Upper lobe of left lung (tissue), 6 donors: ENCODE results near the gene USB1. TPM values are rescaled to one million over a fixed set of nuclear protein-coding genes. Genes with fewer than 3 reads are reported as not detected.

Experiments used
- ATAC-seq, 2 donors: fragments of 200-7000 bp; cut with Tn5 transposase; one replicate each; pipeline ENCODE4 v1.9.1; 2022; ENCODE audit warnings: mild to moderate bottlenecking in 2 of 2, moderate library complexity in 2 of 2; ENCODE audit not compliant: low FRiP score in 2 of 2
- DNase-seq, 2 donors: peaks; one replicate each; pipeline ENCODE4 v3.0.0-alpha.2; 2019 to 2020
- H3K27ac ChIP-seq, 4 donors: fragments of 200-600 bp; sonication (generic); one replicate each; pipeline ENCODE4 v1.5.1; 2016 to 2019
- H3K27me3 ChIP-seq, 4 donors: fragments of 200-600 bp; sonication (generic); one replicate each; pipeline ENCODE4 v1.5.1; 2017 to 2019
- H3K36me3 ChIP-seq, 4 donors: fragments of 200-600 bp; sonication (generic); one replicate each; pipeline ENCODE4 v1.5.1; 2016 to 2019
- H3K4me1 ChIP-seq, 4 donors: fragments of 200-600 bp; sonication (generic); one replicate each; pipeline ENCODE4 v1.5.1; 2018 to 2019
- H3K4me3 ChIP-seq, 4 donors: fragments of 200-600 bp; sonication (generic); one replicate each; pipeline ENCODE4 v1.5.1; 2017 to 2019; ENCODE audit warnings: mild to moderate bottlenecking in 2 of 4, moderate library complexity in 1 of 4
- H3K9me3 ChIP-seq, 4 donors: fragments of 200-600 bp; sonication (generic); one replicate each; pipeline ENCODE4 v1.5.1; 2018 to 2019
- EP300 ChIP-seq, 4 donors: sonication (generic); formaldehyde crosslinking; IDR thresholded peaks; one replicate each; pipeline ENCODE4 v1.5.1; 2017; ENCODE audit warnings: antibody characterized with exemption in 4 of 4, control low read depth in 2 of 4
- POLR2A ChIP-seq, 4 donors: fragments of 450-650 bp; IDR thresholded peaks; one replicate each; pipeline ENCODE4 v1.5.1; 2016 to 2017; ENCODE audit warnings: antibody characterized with exemption in 4 of 4, mild to moderate bottlenecking in 2 of 4
- POLR2AphosphoS5 ChIP-seq, 2 donors: sonication (generic); formaldehyde crosslinking; IDR thresholded peaks; one replicate each; pipeline ENCODE4 v1.5.1; 2017; ENCODE audit warnings: antibody characterized with exemption in 2 of 2
- WGBS, 2 donors: methylation state at CpG; one replicate each; pipeline ENCODE4 v1.1.5; 2017 to 2018; 5-methylcytosine and 5-hydroxymethylcytosine counted together
- total RNA-seq, 6 donors: library from RNA; depleted of rRNA in 4 of 6; stranded (reverse); fragments of >200 nt in 4 of 6; gene quantifications; one replicate each; pipeline versions ENCODE4 v1.1.0 to v1.2.1, GENCODE V29; 2016 to 2021
- TF ChIP-seq, protein P1 (sequence below), 6 experiments: fragments of 450-650 bp in 4 of 6; fragments of 200-600 bp in 2 of 6; sonication (generic) in 2 of 6; IDR thresholded peaks; one replicate each; pipeline ENCODE4 v1.5.1; 2016 to 2019; ENCODE audit warnings: antibody characterized with exemption in 6 of 6
- donor health status: DM: no; HTN: no; CAD: no; lungs with moderate emphysema.
- donor health status: DM: no; HTN: yes; CAD: no; lungs with severe emphysema.

The USB1 gene
- total RNA-seq, 6 donors from 2014 or later: 32.7 to 55.5 (median 46.5) TPM

DNA sequence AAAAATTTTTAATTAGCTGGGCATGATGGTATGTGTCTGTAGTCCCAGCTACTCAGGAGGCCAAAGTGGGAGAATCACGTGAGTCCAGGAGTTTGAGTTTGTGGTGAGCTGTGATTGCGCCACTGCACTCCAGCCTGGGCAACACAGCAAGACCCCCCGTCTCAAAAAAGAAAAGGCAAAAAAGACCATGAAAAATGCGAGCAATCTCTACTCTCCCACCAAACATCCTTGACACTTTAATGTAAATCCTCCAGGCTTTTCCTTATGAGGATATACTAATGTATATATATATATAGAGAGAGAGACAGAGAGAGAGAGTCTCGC, 52.4 kb downstream of the USB1 start:
- 96% methylated on average over 5 of the region's 5 CpGs for WGBS, 2 donors
- Histone ChIP-seq H3K4me3 (no peak overlapping the region), H3K9me3 (no peaks in the 10 kb centered on the region), H3K27ac (no peak overlapping the region), H3K27me3 (no peaks in the 10 kb centered on the region), H3K36me3 (no peaks in the 10 kb centered on the region), H3K4me1 (peaks cover 0 to 12% (median 6%) of the 10 kb centered on the region in 4 donors)
- DNase-seq (no peak), ATAC-seq (no peak)
- TF ChIP-seq, protein P1, sequence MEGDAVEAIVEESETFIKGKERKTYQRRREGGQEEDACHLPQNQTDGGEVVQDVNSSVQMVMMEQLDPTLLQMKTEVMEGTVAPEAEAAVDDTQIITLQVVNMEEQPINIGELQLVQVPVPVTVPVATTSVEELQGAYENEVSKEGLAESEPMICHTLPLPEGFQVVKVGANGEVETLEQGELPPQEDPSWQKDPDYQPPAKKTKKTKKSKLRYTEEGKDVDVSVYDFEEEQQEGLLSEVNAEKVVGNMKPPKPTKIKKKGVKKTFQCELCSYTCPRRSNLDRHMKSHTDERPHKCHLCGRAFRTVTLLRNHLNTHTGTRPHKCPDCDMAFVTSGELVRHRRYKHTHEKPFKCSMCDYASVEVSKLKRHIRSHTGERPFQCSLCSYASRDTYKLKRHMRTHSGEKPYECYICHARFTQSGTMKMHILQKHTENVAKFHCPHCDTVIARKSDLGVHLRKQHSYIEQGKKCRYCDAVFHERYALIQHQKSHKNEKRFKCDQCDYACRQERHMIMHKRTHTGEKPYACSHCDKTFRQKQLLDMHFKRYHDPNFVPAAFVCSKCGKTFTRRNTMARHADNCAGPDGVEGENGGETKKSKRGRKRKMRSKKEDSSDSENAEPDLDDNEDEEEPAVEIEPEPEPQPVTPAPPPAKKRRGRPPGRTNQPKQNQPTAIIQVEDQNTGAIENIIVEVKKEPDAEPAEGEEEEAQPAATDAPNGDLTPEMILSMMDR (IDR thresholded peaks at IDR 0.05): no peak
- TF ChIP-seq POLR2AphosphoS5 (IDR thresholded peaks at IDR 0.05): no peak
- no peak for TF ChIP-seq POLR2A (IDR thresholded peaks at IDR 0.05)
- no peak for TF ChIP-seq EP300 (IDR thresholded peaks at IDR 0.05)

DNA sequence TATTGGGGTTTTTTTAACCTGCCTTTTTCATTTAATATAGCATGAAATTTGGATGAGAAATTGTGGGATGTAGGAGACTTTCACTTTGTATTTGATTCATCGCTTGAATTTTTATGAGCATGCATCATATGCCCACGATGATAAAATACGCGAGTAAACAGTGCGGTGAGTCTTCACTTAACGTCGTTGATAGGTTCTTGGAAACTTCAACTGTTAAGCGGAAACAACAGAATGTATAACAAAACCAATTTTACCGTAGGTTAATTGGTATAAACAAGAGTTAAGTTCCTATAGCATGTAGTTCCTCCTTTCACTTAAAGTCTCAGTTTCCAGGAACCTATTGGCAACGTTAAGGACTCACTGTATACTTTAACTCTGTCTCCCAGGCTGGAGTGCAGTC, 53.1 kb downstream of the USB1 start:
- no peak for ATAC-seq
- H3K4me3 ChIP-seq: no peak overlapping the region
- H3K36me3 ChIP-seq: no peaks in the 10 kb centered on the region
- no peak for DNase-seq
- H3K27me3 ChIP-seq: no peaks in the 10 kb centered on the region
- no peak overlapping the region for H3K27ac ChIP-seq
- WGBS, 2 donors: 74 to 77% methylated on average over 10 of the region's 10 CpGs
- peaks cover 0 to 6% (median 3%) of the 10 kb centered on the region in 4 donors for H3K4me1 ChIP-seq
- H3K9me3 ChIP-seq: no peaks in the 10 kb centered on the region
- no peak for TF ChIP-seq EP300 (IDR thresholded peaks at IDR 0.05)
- no peak for TF ChIP-seq POLR2A (IDR thresholded peaks at IDR 0.05)
- TF ChIP-seq, protein P1 (IDR thresholded peaks at IDR 0.05): no peak
- no peak for TF ChIP-seq POLR2AphosphoS5 (IDR thresholded peaks at IDR 0.05)

DNA sequence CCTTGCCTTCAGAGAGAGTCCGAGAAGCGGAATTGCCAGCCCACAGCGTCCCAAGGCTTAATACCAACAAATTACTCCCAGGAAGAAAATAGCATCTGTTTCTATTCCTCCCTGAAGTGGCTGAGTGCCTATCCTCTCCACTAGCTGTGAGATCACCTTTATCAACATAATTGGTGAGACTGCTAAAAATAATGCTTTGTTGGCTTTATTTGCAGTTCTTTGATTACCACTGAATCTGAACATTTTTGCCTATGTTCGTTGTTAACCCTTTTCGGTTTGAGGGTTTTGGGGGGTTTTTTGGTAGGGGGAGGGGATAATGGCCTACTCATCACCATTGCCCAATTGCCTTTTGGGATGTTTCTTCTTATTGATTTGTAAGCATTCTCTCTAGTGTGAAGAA, 55.4 kb downstream of the USB1 start:
- Histone ChIP-seq H3K4me1 (no peaks in the 10 kb centered on the region), H3K27me3 (no peaks in the 10 kb centered on the region), H3K36me3 (no peaks in the 10 kb centered on the region), H3K27ac (no peak overlapping the region), H3K9me3 (no peaks in the 10 kb centered on the region), H3K4me3 (no peak overlapping the region)
- TF ChIP-seq POLR2A (IDR thresholded peaks at IDR 0.05) (no peak), POLR2AphosphoS5 (IDR thresholded peaks at IDR 0.05) (no peak), EP300 (IDR thresholded peaks at IDR 0.05) (no peak)
- TF ChIP-seq, protein P1 (IDR thresholded peaks at IDR 0.05): no peak
- ATAC-seq (no peak), DNase-seq (no peak)
- WGBS, 2 donors: 77 to 81% methylated on average over 5 of the region's 5 CpGs

DNA sequence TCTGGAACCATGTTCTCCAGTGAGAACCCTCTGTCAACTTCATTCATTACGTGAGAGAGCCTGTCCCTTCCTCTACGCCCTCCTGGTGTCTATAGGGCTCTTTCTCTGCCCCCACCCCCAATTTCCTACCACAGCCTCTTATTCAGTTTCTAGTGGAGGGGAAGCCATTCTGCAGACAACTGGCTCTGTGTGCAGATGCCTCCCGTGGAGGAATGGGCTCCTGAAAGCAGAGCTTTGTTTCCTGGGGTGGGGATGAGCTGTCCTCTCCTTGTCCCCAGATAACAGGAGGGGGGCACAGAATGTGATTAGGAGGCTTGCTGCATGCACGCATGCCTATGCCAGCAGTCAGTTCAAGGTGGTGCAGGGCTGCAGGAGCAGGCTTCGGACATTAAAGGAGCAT, 55.9 kb downstream of the USB1 start:
- Histone ChIP-seq H3K4me1 (no peaks in the 10 kb centered on the region), H3K9me3 (no peaks in the 10 kb centered on the region), H3K27ac (no peak overlapping the region), H3K4me3 (no peak overlapping the region), H3K27me3 (no peaks in the 10 kb centered on the region), H3K36me3 (no peaks in the 10 kb centered on the region)
- DNase-seq (no peak), ATAC-seq (no peak)
- TF ChIP-seq, protein P1 (IDR thresholded peaks at IDR 0.05): no peak
- TF ChIP-seq POLR2A (IDR thresholded peaks at IDR 0.05) (no peak), EP300 (IDR thresholded peaks at IDR 0.05) (no peak), POLR2AphosphoS5 (IDR thresholded peaks at IDR 0.05) (no peak)
- WGBS, 2 donors: 69 to 75% methylated on average over 5 of the region's 5 CpGs

DNA sequence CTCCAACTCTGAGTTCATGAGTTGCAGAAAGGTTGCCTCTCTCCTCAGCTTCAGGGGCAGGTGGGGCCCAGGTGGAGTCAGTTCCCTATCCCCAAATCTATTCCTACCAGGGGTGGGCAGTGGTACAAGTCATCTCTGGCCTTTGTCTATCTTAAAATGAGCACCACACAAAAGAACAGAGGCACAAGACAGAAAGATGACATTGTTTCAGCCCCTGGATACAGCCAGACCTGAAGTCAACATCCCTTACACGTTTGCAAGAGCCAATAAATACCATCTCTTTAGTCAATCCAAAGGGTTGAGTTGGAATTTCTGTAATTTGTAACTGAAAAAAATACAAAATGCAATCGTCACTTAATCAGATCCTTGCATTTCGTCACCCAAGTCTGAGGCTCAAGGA, 56.6 kb downstream of the USB1 start:
- Histone ChIP-seq H3K27me3 (no peaks in the 10 kb centered on the region), H3K9me3 (no peaks in the 10 kb centered on the region), H3K4me3 (no peak overlapping the region), H3K4me1 (peaks cover 0 to 1% (median 0%) of the 10 kb centered on the region in 4 donors), H3K36me3 (no peaks in the 10 kb centered on the region), H3K27ac (no peak overlapping the region)
- 74 to 77% methylated on average over 3 of the region's 3 CpGs for WGBS, 2 donors
- no peak for ATAC-seq
- TF ChIP-seq POLR2A (IDR thresholded peaks at IDR 0.05) (no peak), EP300 (IDR thresholded peaks at IDR 0.05) (no peak), POLR2AphosphoS5 (IDR thresholded peaks at IDR 0.05) (no peak)
- TF ChIP-seq, protein P1 (IDR thresholded peaks at IDR 0.05): no peak
- no peak for DNase-seq
